Activated naive CD8-positive, alpha-beta T cell (primary cell): ENCODE data around the gene PLEKHG4.
A peak's percentile ranks its signal among the peaks of the same experiment; 100 is the strongest.

Source experiments
- H3K27ac Mint-ChIP-seq: one replicate; pipeline ENCODE4 v1.8.0; 2021; ENCODE audit warnings: mixed read lengths
- H3K27me3 Mint-ChIP-seq: one replicate; pipeline ENCODE4 v1.8.0; 2021; ENCODE audit warnings: mixed read lengths
- H3K36me3 Mint-ChIP-seq: one replicate; pipeline ENCODE4 v1.8.0; 2021; ENCODE audit warnings: mixed read lengths
- H3K4me1 Mint-ChIP-seq: one replicate; pipeline ENCODE4 v1.8.0; 2021; ENCODE audit warnings: low read depth, mixed read lengths
- H3K4me3 Mint-ChIP-seq: one replicate; pipeline ENCODE4 v1.8.0; 2021; ENCODE audit warnings: mild to moderate bottlenecking, mixed read lengths
- H3K9me3 Mint-ChIP-seq: one replicate; pipeline ENCODE4 v1.8.0; 2021; ENCODE audit warnings: low read depth, mixed read lengths

Gene PLEKHG4

DNA sequence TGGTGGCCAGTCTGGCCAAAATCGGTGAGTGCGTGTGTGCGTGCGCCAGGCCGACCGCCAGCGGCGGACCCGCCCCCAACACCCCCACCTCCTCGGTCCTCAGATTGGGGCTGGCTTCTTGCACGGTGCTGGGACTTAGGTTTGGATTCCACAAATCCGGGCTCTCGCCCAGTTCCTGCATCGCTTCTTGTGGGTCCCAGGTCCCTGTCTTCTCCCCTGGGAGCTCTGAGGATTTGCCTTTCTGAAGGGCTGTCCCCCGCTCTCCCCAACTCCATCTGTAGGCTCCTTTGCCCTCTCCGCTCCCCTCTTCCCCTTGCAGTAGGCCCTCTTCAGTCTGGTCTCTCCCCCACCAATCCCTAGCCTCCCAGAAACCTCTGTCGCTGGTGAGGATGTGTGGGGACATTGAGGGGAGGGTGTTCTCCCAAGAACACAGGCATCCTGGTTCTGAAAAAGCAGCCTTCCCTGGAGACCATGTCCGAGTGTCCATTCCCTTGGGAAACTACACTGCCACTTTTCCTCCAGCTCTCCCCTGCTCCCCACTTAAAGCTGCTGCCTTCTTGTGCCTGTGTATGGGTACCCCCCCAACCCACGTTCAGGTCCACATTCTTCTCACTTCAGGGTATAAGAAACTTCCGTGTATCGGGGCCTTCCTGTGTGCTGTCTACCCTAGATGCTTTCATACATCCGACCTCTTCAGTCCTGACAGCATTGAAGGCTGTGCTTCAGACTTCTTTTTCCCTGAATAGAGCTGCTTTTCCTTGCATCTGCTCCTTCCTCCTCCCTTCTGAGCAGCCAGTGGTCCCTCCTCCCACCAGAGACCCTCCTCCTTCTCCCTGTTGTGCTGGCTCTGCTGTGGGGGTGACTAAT lies 29.9 kb upstream of the PLEKHG4 start:
- H3K4me3 Mint-ChIP-seq: peak overlapping the region; percentile 86
- H3K4me1 Mint-ChIP-seq: peaks cover 30% of the 10 kb centered on the region
- no peaks in the 10 kb centered on the region for H3K36me3 Mint-ChIP-seq
- peak overlapping the region; percentile 80 for H3K27ac Mint-ChIP-seq
- no peaks in the 10 kb centered on the region for H3K9me3 Mint-ChIP-seq
- no peaks in the 10 kb centered on the region for H3K27me3 Mint-ChIP-seq

DNA sequence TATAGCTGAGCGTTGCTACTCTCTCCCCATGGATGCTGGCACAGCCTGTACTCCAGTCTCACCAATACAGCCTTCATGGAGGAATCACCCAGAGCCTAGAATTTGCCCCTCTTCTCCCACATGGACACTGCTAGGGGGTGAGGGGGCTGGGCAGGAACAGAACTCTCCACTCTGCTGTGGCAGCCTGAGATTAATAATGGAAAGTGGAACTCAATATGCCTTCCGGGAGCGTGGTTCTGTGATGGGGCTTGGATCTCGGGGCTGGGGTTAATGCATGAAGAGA lies 29.3 kb upstream of the PLEKHG4 start:
- no peaks in the 10 kb centered on the region for H3K9me3 Mint-ChIP-seq
- peak overlapping the region; percentile 80 for H3K27ac Mint-ChIP-seq
- H3K36me3 Mint-ChIP-seq: no peaks in the 10 kb centered on the region
- H3K27me3 Mint-ChIP-seq: no peaks in the 10 kb centered on the region
- peak overlapping the region; percentile 86 for H3K4me3 Mint-ChIP-seq
- peaks cover 24% of the 10 kb centered on the region for H3K4me1 Mint-ChIP-seq

DNA sequence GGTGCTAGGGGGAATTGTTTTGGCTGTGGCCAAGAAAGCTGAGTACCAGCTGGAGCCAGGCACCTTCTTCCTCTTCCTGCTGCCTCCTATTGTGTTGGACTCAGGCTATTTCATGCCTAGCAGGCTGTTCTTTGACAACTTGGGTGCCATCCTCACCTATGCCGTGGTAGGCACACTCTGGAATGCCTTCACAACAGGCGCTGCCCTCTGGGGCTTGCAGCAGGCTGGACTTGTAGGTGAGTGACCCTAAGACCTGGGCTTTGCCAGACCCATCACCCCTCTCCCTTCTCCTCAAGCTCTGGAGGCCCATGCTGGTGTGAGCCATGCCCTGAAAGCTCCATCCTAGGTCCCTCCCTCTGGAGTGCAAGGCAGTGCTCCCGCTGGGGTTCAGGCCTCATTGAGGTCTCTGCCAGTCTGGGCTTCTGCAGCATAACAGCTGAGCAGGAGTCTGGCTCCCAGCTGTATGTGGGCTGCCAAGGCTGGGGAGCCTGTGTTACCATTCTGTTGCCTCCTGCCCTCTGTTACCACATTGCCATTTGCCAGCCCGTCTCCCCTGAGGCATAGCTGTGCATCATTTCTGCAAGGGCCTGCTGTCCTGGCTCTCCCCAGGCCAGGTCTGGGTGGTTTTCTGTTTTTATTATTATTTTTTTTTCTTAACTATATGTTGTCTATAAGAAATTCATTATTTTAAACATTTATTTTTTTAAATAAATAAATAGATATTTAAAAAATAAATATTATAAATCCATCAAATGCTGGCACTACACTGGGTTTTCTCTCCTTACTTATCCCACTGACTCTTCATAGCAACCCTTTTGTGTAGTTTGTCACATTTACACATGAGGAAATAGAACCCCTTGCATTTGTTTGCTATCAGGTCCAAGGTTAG lies 26.5 kb upstream of the PLEKHG4 start:
- no peaks in the 10 kb centered on the region for H3K27me3 Mint-ChIP-seq
- H3K9me3 Mint-ChIP-seq: no peaks in the 10 kb centered on the region
- peaks cover 3% of the 10 kb centered on the region for H3K36me3 Mint-ChIP-seq
- H3K4me1 Mint-ChIP-seq: peaks cover 14% of the 10 kb centered on the region
- no peak overlapping the region for H3K27ac Mint-ChIP-seq
- H3K4me3 Mint-ChIP-seq: no peak overlapping the region

- peaks cover 3% of the 10 kb centered on the region for H3K27me3 Mint-ChIP-seq
- H3K36me3 Mint-ChIP-seq: peaks cover 3% of the 10 kb centered on the region
- peaks cover 2% of the 10 kb centered on the region for H3K4me1 Mint-ChIP-seq
- no peaks in the 10 kb centered on the region for H3K9me3 Mint-ChIP-seq
- no peak overlapping the region for H3K4me3 Mint-ChIP-seq
- H3K27ac Mint-ChIP-seq: no peak overlapping the region
Measured at GRCh38 chr16:67254801-67255552, 24.4 kb upstream of the PLEKHG4 start.

GRCh38 chr16:67255553-67256221 lies 23.6 kb upstream of the PLEKHG4 start:
- peaks cover 3% of the 10 kb centered on the region for H3K36me3 Mint-ChIP-seq
- peaks cover 3% of the 10 kb centered on the region for H3K27me3 Mint-ChIP-seq
- no peak overlapping the region for H3K27ac Mint-ChIP-seq
- no peaks in the 10 kb centered on the region for H3K9me3 Mint-ChIP-seq
- H3K4me1 Mint-ChIP-seq: no peaks in the 10 kb centered on the region
- no peak overlapping the region for H3K4me3 Mint-ChIP-seq

DNA sequence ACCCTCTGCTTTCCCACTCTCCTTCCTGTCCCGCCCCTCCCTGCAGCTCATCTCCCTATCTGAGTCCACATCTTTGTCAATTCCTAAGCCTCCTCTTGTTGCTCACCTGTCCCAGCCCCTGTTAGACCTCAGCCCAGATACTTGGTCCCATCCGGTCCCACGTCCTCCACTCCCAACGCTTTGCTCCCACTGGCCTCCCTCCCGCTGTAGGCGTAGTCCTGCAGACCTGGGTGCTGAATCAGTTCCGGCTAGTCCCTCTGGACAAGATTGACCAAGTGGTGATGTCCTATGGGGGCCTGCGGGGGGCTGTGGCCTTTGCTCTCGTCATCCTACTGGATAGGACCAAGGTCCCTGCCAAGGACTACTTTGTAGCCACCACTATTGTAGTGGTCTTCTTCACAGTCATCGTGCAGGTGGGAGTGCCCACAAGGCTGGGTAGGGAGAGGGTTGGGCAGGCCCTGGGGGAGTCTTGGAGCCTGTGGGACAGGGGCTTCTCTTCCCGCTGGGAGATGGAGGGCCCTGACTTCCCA lies 22.6 kb upstream of the PLEKHG4 start:
- Mint-ChIP-seq H3K4me3 (no peak overlapping the region), H3K36me3 (peaks cover 3% of the 10 kb centered on the region), H3K27me3 (peaks cover 5% of the 10 kb centered on the region), H3K27ac (no peak overlapping the region), H3K9me3 (no peaks in the 10 kb centered on the region), H3K4me1 (no peaks in the 10 kb centered on the region)

DNA sequence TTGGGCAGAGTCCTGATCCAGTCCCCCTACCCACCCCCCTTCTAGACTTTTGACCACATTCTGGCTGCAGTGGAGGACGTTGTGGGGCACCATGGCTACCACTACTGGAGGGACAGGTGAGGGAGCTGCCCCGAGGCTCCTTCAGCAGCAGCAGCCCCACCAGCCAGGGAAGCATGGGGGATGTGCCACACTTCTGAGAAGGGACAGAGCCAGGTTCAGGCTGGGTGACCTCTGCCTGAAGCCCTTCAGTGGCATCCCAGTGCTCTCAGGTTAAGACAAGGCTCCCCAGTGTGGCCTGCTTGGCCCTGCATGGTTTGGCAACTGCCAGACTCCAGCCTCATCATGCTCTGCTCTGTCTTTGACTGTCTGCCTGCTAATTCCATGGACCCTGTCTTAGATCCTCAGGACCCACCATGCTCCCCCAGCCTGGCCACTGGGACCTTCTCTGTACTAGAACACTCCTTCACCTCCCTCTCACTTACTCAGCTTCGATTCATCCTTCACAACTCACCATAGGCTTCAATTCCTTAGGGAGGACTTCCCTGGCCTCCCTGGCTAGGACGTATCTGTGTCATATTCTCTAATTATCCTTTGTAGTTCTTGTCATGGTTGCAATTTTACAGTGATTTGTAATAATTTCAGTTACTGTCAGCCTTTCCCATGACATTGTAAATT lies 21.7 kb upstream of the PLEKHG4 start:
- Mint-ChIP-seq H3K27ac (no peak overlapping the region), H3K4me3 (no peak overlapping the region), H3K27me3 (peaks cover 9% of the 10 kb centered on the region)

GRCh38 chr16:67258161-67258835 lies 21.0 kb upstream of the PLEKHG4 start:
- H3K9me3 Mint-ChIP-seq: no peaks in the 10 kb centered on the region
- H3K4me1 Mint-ChIP-seq: no peaks in the 10 kb centered on the region
- H3K27ac Mint-ChIP-seq: no peak overlapping the region
- peaks cover 9% of the 10 kb centered on the region for H3K27me3 Mint-ChIP-seq
- H3K36me3 Mint-ChIP-seq: peaks cover 3% of the 10 kb centered on the region
- H3K4me3 Mint-ChIP-seq: no peak overlapping the region

More for the DNA sequence above, 21.7 kb upstream of the PLEKHG4 start:
- Mint-ChIP-seq H3K9me3 (no peaks in the 10 kb centered on the region), H3K36me3 (peaks cover 3% of the 10 kb centered on the region), H3K4me1 (no peaks in the 10 kb centered on the region)

GRCh38 chr16:67259705-67260104 lies 19.6 kb upstream of the PLEKHG4 start:
- H3K27me3 Mint-ChIP-seq: peaks cover 9% of the 10 kb centered on the region
- H3K4me1 Mint-ChIP-seq: no peaks in the 10 kb centered on the region
- H3K36me3 Mint-ChIP-seq: peaks cover 3% of the 10 kb centered on the region
- H3K9me3 Mint-ChIP-seq: no peaks in the 10 kb centered on the region
- H3K4me3 Mint-ChIP-seq: no peak overlapping the region
- H3K27ac Mint-ChIP-seq: no peak overlapping the region

DNA sequence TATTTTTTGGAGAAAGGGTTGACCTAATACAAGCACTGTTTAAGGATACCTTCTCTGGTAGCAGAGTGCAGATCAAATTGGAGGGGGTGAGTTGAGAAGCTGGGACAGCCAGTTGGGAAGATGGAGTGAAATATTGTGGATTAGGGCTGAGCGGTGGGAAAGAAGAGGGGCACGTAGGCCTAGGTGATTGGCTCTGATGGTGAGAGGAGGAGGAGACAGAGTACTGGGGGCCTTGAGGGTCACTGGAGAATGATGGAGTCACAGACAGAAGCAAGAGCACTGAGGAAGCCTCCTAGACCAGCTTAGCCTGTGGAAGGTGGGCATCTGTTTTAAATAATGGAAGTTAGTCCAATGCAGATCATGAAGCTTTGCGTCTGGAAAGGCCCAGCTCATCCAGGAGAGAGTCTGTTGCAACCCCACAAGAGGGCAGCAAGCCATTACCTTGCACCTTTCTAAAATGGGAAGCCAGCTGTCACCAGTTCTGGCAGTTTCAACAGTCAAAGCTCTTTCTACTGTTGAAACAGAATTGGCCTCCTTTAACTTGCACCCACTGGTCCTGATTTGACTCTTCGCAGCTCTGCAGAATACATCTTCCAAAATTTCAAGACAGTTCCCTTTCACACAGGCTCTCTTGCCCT lies 18.8 kb upstream of the PLEKHG4 start:
- Mint-ChIP-seq H3K4me1 (no peaks in the 10 kb centered on the region), H3K27ac (no peak overlapping the region), H3K27me3 (peaks cover 9% of the 10 kb centered on the region), H3K36me3 (peaks cover 3% of the 10 kb centered on the region), H3K4me3 (no peak overlapping the region), H3K9me3 (no peaks in the 10 kb centered on the region)

DNA sequence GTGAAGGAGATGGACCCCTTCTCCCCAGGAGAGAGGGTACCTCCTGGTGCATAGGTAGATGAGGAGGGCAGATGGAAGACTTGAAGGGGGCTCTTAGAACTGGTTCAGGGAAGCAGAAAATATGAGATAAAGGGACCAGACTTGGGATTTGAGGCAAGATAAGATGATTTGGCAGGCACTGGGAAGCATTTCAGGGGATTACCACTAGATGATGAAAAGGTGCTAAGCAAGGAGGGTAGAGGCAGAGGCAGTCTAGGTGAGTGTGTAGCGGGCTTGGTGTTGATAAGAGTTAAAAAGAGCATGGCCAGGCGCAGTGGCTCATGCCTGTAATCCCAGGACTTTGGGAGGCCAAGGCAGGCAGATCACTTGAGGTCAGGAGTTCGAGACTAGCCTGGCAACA lies 16.1 kb upstream of the PLEKHG4 start:
- H3K9me3 Mint-ChIP-seq: no peaks in the 10 kb centered on the region
- no peaks in the 10 kb centered on the region for H3K4me1 Mint-ChIP-seq
- no peak overlapping the region for H3K4me3 Mint-ChIP-seq
- H3K36me3 Mint-ChIP-seq: no peaks in the 10 kb centered on the region
- peaks cover 9% of the 10 kb centered on the region for H3K27me3 Mint-ChIP-seq
- no peak overlapping the region for H3K27ac Mint-ChIP-seq

- Mint-ChIP-seq H3K4me1 (no peaks in the 10 kb centered on the region), H3K36me3 (no peaks in the 10 kb centered on the region), H3K27me3 (peaks cover 9% of the 10 kb centered on the region), H3K27ac (no peak overlapping the region), H3K9me3 (no peaks in the 10 kb centered on the region), H3K4me3 (no peak overlapping the region)
Measured at GRCh38 chr16:67264277-67264676, 15.1 kb upstream of the PLEKHG4 start.

- Mint-ChIP-seq H3K9me3 (no peaks in the 10 kb centered on the region), H3K27me3 (peaks cover 6% of the 10 kb centered on the region), H3K27ac (no peak overlapping the region), H3K4me3 (no peak overlapping the region), H3K36me3 (no peaks in the 10 kb centered on the region), H3K4me1 (no peaks in the 10 kb centered on the region)
Measured at GRCh38 chr16:67264866-67265265, 14.5 kb upstream of the PLEKHG4 start.
